Measurements from ENCODE around the gene TBC1D22A. TPM values are rescaled to one million over a fixed set of nuclear protein-coding genes. Genes with fewer than 3 reads are reported as not detected.

The TBC1D22A gene
- total RNA-seq, 1 experiment from 2014 or later, result 20.9 TPM

GRCh38 chr22:46748908-46749675, 13.4 kb upstream of the TBC1D22A start:
- TF ChIP-seq SIN3A (IDR thresholded peaks at IDR 0.05; ENCODE audit: low read depth) (no peak), EZH2phosphoT487 (IDR thresholded peaks at IDR 0.05; ENCODE audit: borderline replicate concordance) (no peak), POLR2AphosphoS5 (IDR thresholded peaks at IDR 0.05; ENCODE audit: low read depth, low read length) (no peak), SRF (IDR thresholded peaks at IDR 0.05; ENCODE audit: low read depth) (no peak), YY1 (IDR thresholded peaks at IDR 0.05; ENCODE audit: extremely low read depth, insufficient replicate concordance, low read depth, low read length) (no peak), ELF1 (IDR thresholded peaks at IDR 0.05; ENCODE audit: borderline replicate concordance, low read depth) (no peak), CBX3 (IDR thresholded peaks at IDR 0.05; ENCODE audit: low read depth) (no peak), POLR2A (IDR thresholded peaks at IDR 0.05; ENCODE audit: borderline replicate concordance, extremely low read depth, insufficient read depth, insufficient read length) (no peak), CTCF (IDR thresholded peaks at IDR 0.05 in 2 of 3, conservative IDR thresholded peaks at IDR 0.05 in 1 of 3; ENCODE audit: borderline replicate concordance in 1 of 3, insufficient read depth in 1 of 3, low read depth in 2 of 3, low read length in 2 of 3) (no peak), REST (IDR thresholded peaks at IDR 0.05; ENCODE audit: low read depth) (no peak), MAX (IDR thresholded peaks at IDR 0.05) (no peak), ZFX (IDR thresholded peaks at IDR 0.05) (no peak), ZNF274 (IDR thresholded peaks at IDR 0.05; ENCODE audit: low read depth, low read length) (no peak), SP1 (IDR thresholded peaks at IDR 0.05; ENCODE audit: low read depth) (no peak), RAD21 (IDR thresholded peaks at IDR 0.05; ENCODE audit: low read depth) (no peak), TCF7L2 (IDR thresholded peaks at IDR 0.05; ENCODE audit: borderline replicate concordance, extremely low read depth, insufficient read depth, insufficient read length) (no peak), FOSL1 (IDR thresholded peaks at IDR 0.05; ENCODE audit: low read depth) (no peak), EZH2 (IDR thresholded peaks at IDR 0.05) (no peak), ZBTB33 (IDR thresholded peaks at IDR 0.05; ENCODE audit: extremely low read depth, insufficient replicate concordance, low read length) (no peak), CEBPB (IDR thresholded peaks at IDR 0.05; ENCODE audit: low read depth) (no peak)
- no TSS peak for BruUV-seq (replicated peaks)
- DNase-seq (ENCODE audit: low read depth, low spot score) (no peak), ATAC-seq (no peak)
- RAD21 ChIA-PET (ENCODE audit: low non-redundant PET in 1 of 2, low total read pairs in 2 of 2, uncharacterized antibody in 2 of 2, unreplicated experiment in 2 of 2), result no interaction called here
- no peaks in the 10 kb centered on the region for H3K36me3 ChIP-seq (ENCODE audit: control insufficient read depth in 1 of 2, insufficient read depth in 2 of 2, low read length in 2 of 2)
- no peak overlapping the region for H3K4me3 ChIP-seq (replicated peaks in 1 of 2; ENCODE audit: low read depth in 1 of 2, low read length in 2 of 2)
- H3K4me2 ChIP-seq (ENCODE audit: low read length), result no peak overlapping the region
- POLR2A ChIA-PET, result no interaction called here
- no peaks in the 10 kb centered on the region for H3K79me2 ChIP-seq (ENCODE audit: insufficient read depth, low read length)
- H2AFZ ChIP-seq (ENCODE audit: low read depth, low read length, poor library complexity, severe bottlenecking), result no peak overlapping the region
- peaks cover 8 to 33% of the 10 kb centered on the region in 2 experiments for H3K4me1 ChIP-seq (ENCODE audit: control insufficient read depth in 1 of 2, insufficient read depth in 2 of 2, low read length in 2 of 2)
- CTCF ChIA-PET, result interaction anchor here (1.6 kb wide), 1 partner anchor 10 kb away, joined by 4 read pairs; no protein-coding TSS in a partner anchor
- no peak overlapping the region for H3K9ac ChIP-seq (ENCODE audit: low read length)
- H3K9me3 ChIP-seq (ENCODE audit: control insufficient read depth in 1 of 2, insufficient read depth in 1 of 2, low read depth in 1 of 2, low read length in 2 of 2), result no peaks in the 10 kb centered on the region
- H3K27ac ChIP-seq (ENCODE audit: low read depth, low read length), result no peak overlapping the region
- H3K9me2 ChIP-seq (ENCODE audit: insufficient read depth), result no peaks in the 10 kb centered on the region
- no peaks in the 10 kb centered on the region for H4K20me1 ChIP-seq (ENCODE audit: insufficient read depth)
- intact Hi-C loops (cut with micrococcal nuclease), result no loop called here
- H3K27me3 ChIP-seq (ENCODE audit: insufficient read depth, low read length), result no peaks in the 10 kb centered on the region
